Stimulated activated CD4-positive, alpha-beta T cell treated with anti-CD3 and anti-CD28 coated beads, Interleukin-4, amount 100 ng/mL, for 48 hours (primary cell): Measurements from ENCODE around the gene ZDHHC4.

ENCODE experiments used
- DNase-seq, 2 donors: peaks; one replicate each; pipeline ENCODE4 v3.0.0-alpha.2; 2020; ENCODE audit warnings: low read depth in 2 of 2

ZDHHC4 gene

GRCh38 chr7:6606866-6607583 lies 29.8 kb downstream of the ZDHHC4 start:
- no peak for DNase-seq

DNA sequence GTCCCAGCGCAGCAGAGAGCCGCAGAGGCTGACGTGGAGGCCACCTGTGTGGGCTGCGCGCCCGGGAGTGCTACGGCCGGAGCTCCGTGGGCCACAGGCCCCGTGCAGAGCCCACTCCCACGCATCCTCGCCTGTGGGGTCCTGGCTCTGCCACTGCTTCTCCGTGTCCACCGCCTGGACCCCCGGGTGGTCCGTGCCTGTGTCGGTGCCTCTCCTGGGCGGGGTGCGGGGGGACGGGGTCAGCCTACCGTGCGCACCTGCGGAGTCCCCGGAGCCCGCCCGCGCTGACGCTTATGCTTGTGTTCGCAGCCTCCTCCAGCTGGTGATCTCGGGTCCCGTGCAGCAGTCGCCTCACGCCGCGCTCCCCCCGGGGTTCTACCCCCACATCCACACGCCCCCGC lies 30.4 kb downstream of the ZDHHC4 start:
- DNase-seq = no peak

GRCh38 chr7:6608081-6608480 lies 30.8 kb downstream of the ZDHHC4 start:
- DNase-seq = no peak

GRCh38 chr7:6608794-6609193 lies 31.5 kb downstream of the ZDHHC4 start:
- DNase-seq = no peak

GRCh38 chr7:6612819-6613218 lies 35.6 kb downstream of the ZDHHC4 start:
- DNase-seq = no peak

DNA sequence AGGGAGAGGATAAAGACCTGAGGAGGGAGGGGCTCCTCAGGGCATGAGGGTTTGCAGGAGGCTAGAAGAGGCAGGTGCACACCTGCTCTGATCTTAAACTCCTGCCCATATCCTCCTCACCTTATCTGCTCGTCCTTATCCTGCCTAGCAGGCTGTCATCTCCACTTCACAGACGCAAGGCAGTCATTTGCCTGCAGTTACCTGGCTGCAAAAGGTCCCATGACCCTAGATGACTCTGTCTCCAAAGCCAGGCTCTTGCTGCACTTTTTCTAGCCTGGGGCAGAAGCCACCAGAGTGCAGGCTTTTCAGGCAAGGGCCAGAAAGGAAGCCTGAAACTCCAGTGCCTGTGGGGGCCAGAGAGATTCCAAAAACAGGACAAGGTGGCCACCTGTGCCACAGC lies 36.5 kb downstream of the ZDHHC4 start:
- DNase-seq = no peak

DNA sequence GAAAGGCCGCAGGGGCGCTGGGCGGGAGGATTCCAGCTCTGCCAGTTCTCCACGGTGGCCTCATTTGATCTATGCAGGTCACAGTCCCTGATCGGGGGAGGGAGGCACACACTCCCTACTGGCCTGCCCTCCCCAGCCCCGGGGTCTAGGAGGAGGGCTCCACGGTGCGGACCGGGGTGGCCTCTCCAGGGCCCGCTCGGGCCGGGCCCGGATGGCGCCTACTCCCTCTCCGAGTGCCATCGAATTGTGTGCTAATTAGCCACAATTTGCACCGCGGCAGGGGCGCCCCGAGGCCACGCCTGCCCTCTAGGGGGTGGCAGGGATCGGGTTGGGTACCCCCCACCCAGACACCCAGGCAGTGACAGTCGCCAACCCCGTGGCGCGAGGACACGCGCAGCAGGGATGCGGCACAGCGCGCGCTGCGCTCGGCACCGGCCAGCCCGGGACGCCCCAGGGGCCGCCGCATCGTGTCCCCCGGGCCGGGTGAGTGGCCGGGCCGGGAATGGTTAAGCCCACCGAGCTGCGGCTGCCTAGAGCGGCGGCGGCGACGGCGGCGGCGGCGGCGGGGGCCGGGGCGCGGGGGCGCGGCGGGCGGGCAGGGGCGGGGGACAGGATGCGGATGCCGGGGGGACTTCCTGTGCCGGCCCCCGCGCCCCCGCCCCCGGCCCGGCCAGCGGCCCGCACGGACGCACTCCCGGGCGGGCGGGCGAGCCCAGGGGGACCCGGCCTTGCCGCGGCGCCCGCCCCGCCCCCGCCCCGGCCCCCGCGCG lies 37.9 kb downstream of the ZDHHC4 start, which contains the start of gene ZNF853:
Gene ZNF853, plus strand, starts transcription at position 658 of the 770 bp plus-strand sequence. CDS start 565 bp downstream, outside the sequence.
- no peak for DNase-seq

GRCh38 chr7:6615723-6616555 lies 38.7 kb downstream of the ZDHHC4 start:
- no peak for DNase-seq

- DNase-seq = no peak
Measured at GRCh38 chr7:6616854-6617643, 39.8 kb downstream of the ZDHHC4 start.

GRCh38 chr7:6618621-6619020 lies 41.4 kb downstream of the ZDHHC4 start:
- no peak for DNase-seq

GRCh38 chr7:6619961-6620360 lies 42.7 kb downstream of the ZDHHC4 start:
- no peak for DNase-seq

DNA sequence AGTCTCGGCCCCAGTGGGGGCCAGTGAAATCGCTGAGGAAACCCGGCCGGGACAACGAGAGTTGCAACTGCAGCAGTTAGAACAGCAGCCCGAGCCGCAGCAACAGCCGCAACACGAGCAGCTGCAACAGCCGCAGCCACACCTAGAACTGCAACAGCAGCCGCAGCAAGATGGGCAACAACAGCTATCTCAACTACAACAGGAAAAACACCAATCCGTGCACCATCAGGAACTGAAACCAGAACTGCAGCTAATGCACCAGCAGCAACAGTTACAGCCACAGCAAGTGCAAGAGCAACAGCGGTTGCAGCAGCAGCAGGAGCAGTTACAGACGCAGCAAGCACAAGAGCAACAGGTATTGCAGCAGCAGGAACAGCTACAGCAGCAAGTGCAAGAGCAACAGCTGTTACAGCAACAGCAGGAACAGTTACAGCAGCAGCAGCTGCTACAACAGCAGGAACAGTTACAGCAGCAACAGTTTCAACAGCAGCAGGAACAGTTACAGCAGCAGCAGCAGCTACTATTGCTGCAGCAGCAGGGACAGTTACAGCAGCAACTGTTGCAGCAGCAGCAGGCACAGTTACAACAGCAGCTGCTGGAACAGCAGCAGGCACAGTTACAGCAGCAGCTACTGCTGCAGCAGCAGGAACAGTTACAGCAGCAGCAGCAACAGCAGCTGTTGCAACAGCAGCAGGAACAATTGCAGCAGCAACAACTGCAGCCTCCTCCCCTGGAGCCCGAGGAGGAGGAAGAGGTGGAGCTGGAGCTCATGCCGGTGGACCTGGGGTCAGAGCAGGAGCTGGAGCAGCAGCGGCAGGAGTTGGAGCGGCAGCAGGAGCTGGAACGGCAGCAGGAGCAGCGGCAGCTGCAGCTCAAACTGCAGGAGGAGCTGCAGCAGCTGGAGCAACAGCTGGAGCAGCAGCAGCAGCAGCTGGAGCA lies 44.2 kb downstream of the ZDHHC4 start:
- DNase-seq = no peak

DNA sequence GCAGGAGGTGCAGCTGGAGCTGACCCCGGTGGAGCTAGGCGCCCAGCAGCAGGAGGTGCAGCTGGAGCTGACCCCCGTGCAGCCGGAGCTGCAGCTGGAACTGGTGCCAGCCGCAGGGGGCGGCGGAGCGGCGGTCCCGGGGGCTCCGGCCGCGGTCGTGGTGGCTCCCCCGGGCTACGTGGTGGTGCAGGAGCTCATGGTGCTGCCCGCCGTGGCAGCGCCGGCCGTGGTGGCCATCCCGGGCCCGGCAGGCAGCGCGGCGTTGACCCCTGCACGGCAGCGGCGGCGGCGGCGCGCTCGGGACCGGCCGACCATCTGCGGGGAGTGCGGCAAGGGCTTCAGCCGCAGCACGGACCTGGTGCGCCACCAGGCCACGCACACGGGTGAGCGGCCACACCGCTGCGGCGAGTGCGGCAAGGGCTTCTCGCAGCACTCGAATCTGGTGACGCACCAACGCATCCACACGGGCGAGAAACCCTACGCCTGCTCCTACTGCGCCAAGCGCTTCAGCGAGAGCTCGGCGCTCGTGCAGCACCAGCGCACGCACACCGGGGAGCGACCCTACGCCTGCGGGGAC lies 45.0 kb downstream of the ZDHHC4 start:
- DNase-seq = no peak

- no peak for DNase-seq
Measured at GRCh38 chr7:6623589-6624245, 46.5 kb downstream of the ZDHHC4 start.

DNA sequence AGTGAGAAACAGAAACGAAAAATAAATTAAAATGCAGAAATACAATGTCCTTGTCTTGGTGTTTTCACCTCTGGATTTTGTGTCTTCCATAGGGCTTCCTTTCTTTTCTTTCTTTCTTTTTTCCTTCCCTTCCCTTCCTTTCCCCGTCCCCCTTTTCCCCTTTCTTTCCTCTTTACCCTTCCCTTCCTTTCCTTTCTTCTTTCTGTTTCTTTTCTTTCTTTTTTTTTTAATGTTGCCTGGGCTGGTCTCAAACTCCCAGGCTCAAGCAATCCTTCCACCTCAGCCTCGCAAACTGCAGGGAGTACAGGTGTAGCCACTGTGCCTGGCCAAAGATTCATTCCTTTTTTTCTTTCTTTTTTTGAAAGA lies 47.0 kb downstream of the ZDHHC4 start:
- DNase-seq = no peak

- DNase-seq = no peak
Measured at GRCh38 chr7:6628045-6628444, 50.8 kb downstream of the ZDHHC4 start.

GRCh38 chr7:6630007-6630849 lies 53.0 kb downstream of the ZDHHC4 start:
- DNase-seq = no peak

GRCh38 chr7:6631605-6632004 lies 54.4 kb downstream of the ZDHHC4 start:
- DNase-seq = no peak

DNA sequence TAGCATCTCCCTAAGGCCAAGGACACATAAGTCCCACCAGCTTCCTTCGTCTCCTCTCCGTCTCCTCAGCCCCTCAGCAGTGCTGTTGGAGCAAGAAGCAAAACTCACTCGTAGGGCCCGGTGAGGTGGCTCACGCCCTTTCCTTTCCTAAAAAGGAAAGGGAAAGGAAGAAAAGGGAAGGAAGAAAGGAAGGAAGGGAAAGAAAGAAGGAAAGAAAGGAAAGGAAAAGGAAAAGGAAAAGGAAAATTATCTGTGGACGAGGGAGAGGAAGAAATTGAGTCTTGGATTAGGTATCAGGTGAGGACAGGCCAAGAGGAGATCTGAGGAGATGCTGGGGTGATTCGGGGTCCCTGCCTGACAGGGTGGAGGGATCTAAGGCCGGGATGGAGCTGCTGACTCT lies 56.8 kb downstream of the ZDHHC4 start:
- no peak for DNase-seq
